Psoas muscle (tissue), 8 donors: ENCODE data around the gene MCOLN3. TPM values are rescaled to one million over a fixed set of nuclear protein-coding genes. Genes with fewer than 3 reads are reported as not detected.

Source experiments
- ATAC-seq, 4 donors: fragments of 200-7000 bp; cut with Tn5 transposase; one replicate each; pipeline ENCODE4 v1.9.1; 2020; ENCODE audit warnings: moderate library complexity in 3 of 4, mild to moderate bottlenecking in 2 of 4
- DNase-seq, 2 donors: peaks; one replicate each; pipeline ENCODE4 v3.0.0-alpha.2; 2020
- H3K27ac ChIP-seq: fragments of 200-600 bp; one replicate; pipeline ENCODE4 v1.8.0; 2022
- H3K27me3 ChIP-seq, 3 donors: fragments of 200-600 bp in 1 of 3; one replicate each; pipeline versions ENCODE4 v1.6.1 to v1.8.0; 2013 to 2022; ENCODE audit warnings: low read length in 2 of 3, mild to moderate bottlenecking in 2 of 3, moderate library complexity in 1 of 3; ENCODE audit not compliant: insufficient read depth in 3 of 3
- H3K36me3 ChIP-seq, 2 donors: fragments of 200-600 bp in 1 of 2; one replicate each; pipeline versions ENCODE4 v1.6.1 to v1.8.0; 2013 to 2022; ENCODE audit warnings: low read depth in 1 of 2, mild to moderate bottlenecking in 1 of 2, moderate library complexity in 1 of 2; ENCODE audit not compliant: insufficient read depth in 1 of 2
- H3K4me1 ChIP-seq: fragments of 200-600 bp; one replicate; pipeline ENCODE4 v1.8.0; 2022
- H3K4me3 ChIP-seq: fragments of 200-600 bp; one replicate; pipeline ENCODE4 v1.8.0; 2022; ENCODE audit warnings: mild to moderate bottlenecking
- H3K9me3 ChIP-seq: fragments of 200-600 bp; one replicate; pipeline ENCODE4 v1.8.0; 2022
- WGBS, 3 donors: extraction: QIAGEN DNeasy Blood & Tissue Kit; methylation state at CpG; one replicate each; pipeline versions ENCODE4 v1.1.6 to v1.1.7; 2013; 5-methylcytosine and 5-hydroxymethylcytosine counted together
- intact Hi-C, 2 donors: fragments of 100-400 bp; cut with DNase I; formaldehyde crosslinking; loops; one replicate each; pipeline versions ENCODE4 v1.11.0 to v1.14.2; 2022
- polyA plus RNA-seq, 3 donors: library from polyadenylated mRNA; stranded (reverse); fragments of 200-250 nt; gene quantifications; one replicate each; pipeline ENCODE4 v1.2.3, GENCODE V29; 2013
- total RNA-seq, 4 donors: library from RNA; stranded (reverse); fragmentation: NEBNext Ultra II Directional in 2 of 4; extraction: Animal tissue kit (Norgen Biotek cat#: 25700) in 2 of 4; gene quantifications; one replicate each; pipeline versions ENCODE4 v1.2.1 to v1.2.4, GENCODE V29; 2021 to 2023
- TF ChIP-seq, protein P1 (sequence below): fragments of 200-600 bp; IDR thresholded peaks from one replicate; pipeline ENCODE4 v1.8.0; 2022; ENCODE audit warnings: antibody characterized with exemption
- donor health status: healthy with polysubstance abuse.
- donor health status: DM: no; HTN: no; CAD: no; lungs with moderate emphysema.
- donor health status: Bipolar disorder and iron deficiency.
- donor health status: healthy.
- donor health status: DM: yes; HTN: yes; CAD: no.
- donor health status: DM: no; HTN: no; CAD: no.
- donor health status: DM: no; HTN: no; CAD: no.
- donor health status: DM: yes; HTN: yes; CAD: no.

Gene MCOLN3
- total and polyA plus RNA-seq, 7 donors, result 0.06 to 0.62 (median 0.32) TPM; not detected in 3

GRCh38 chr1:84968101-84968500 is 80.2 kb downstream of the MCOLN3 start:
- DNase-seq (no peak), ATAC-seq (no peak)
- H3K36me3 ChIP-seq, result no peaks in the 10 kb centered on the region
- no peaks in the 10 kb centered on the region for H3K9me3 ChIP-seq
- no peak overlapping the region for H3K4me3 ChIP-seq
- intact Hi-C loops, result no loop called here
- 86 to 91% (median 91%) methylated on average over 1 of the region's 1 CpG for WGBS, 3 donors
- TF ChIP-seq, protein P1, sequence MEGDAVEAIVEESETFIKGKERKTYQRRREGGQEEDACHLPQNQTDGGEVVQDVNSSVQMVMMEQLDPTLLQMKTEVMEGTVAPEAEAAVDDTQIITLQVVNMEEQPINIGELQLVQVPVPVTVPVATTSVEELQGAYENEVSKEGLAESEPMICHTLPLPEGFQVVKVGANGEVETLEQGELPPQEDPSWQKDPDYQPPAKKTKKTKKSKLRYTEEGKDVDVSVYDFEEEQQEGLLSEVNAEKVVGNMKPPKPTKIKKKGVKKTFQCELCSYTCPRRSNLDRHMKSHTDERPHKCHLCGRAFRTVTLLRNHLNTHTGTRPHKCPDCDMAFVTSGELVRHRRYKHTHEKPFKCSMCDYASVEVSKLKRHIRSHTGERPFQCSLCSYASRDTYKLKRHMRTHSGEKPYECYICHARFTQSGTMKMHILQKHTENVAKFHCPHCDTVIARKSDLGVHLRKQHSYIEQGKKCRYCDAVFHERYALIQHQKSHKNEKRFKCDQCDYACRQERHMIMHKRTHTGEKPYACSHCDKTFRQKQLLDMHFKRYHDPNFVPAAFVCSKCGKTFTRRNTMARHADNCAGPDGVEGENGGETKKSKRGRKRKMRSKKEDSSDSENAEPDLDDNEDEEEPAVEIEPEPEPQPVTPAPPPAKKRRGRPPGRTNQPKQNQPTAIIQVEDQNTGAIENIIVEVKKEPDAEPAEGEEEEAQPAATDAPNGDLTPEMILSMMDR, result no peak
- H3K4me1 ChIP-seq, result no peaks in the 10 kb centered on the region
- H3K27me3 ChIP-seq, result no peaks in the 10 kb centered on the region
- H3K27ac ChIP-seq, result no peak overlapping the region

Other genes starting within 250 kb of the MCOLN3 start
- under 1 TPM in 1 of 4 donors, not detected in 3; 0.20 TPM for gene LPAR3, start 155.3 kb downstream of the MCOLN3 start, total RNA-seq
- gene LPAR3, start 155.3 kb downstream of the MCOLN3 start, polyA plus RNA-seq, result under 1 TPM in 2 of 3 donors, not detected in 1; 0.01 to 0.03 TPM
- under 1 TPM in 2 of 4 donors, not detected in 2; 0.23 to 0.54 TPM for gene MCOLN2, start 51.4 kb downstream of the MCOLN3 start, total RNA-seq
- under 1 TPM in 2 of 3 donors, not detected in 1; 0.03 to 0.04 TPM for gene MCOLN2, start 51.4 kb downstream of the MCOLN3 start, polyA plus RNA-seq
- gene SYDE2, start 152.5 kb upstream of the MCOLN3 start, total RNA-seq, result 1 to 10 TPM; 3.9 to 5.9 (median 4.9) TPM
- gene SYDE2, start 152.5 kb upstream of the MCOLN3 start, polyA plus RNA-seq, result 1 to 10 TPM in 1 of 3 donors, under 1 TPM in 2; 0.30 to 1.9 (median 0.66) TPM
- 10 to 100 TPM; 10.2 to 20.7 (median 13.1) TPM for gene C1orf52, start 211.2 kb upstream of the MCOLN3 start, total RNA-seq
- gene C1orf52, start 211.2 kb upstream of the MCOLN3 start, polyA plus RNA-seq, result 10 to 100 TPM; 13.3 to 28.8 (median 20.7) TPM
- 10 to 100 TPM in 1 of 4 donors, 1 to 10 TPM in 3; 4.2 to 10.9 (median 8.7) TPM for gene BCL10, start 228.1 kb upstream of the MCOLN3 start, total RNA-seq
- 1 to 10 TPM; 2.9 to 8.9 (median 5.2) TPM for gene BCL10, start 228.1 kb upstream of the MCOLN3 start, polyA plus RNA-seq